ENCODE measurements around the gene FYB2.

Gene FYB2

GRCh38 chr1:56819387-56819899 is at the start of gene FYB2:
Gene FYB2 (minus strand): TSS chr1:56819404. CDS start chr1:56819290, 114 bp downstream.
- DNase-seq (ENCODE audit: low spot score): no peak

DNA sequence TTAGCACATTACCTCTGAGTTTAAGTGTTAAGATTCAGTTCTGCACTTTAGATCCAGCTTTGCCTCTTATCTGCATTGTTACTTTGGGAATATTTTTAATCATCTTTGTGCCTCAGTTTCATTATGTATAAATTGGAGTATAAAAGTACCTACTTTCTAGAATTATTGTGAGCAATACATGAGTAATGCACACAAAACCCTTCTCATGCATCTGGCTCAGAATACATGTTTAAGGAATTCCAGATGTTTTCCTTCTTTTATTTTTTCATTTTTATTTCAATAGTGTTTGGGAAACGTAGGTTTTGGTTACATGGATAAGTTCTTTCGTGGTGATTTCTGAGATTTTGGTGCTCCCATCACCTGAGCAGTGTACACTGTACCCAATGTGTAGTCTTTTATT is 49.6 kb upstream of the FYB2 start:
- no peak for DNase-seq (ENCODE audit: low spot score)

GRCh38 chr1:56867491-56867890 is 48.3 kb upstream of the FYB2 start:
- DNase-seq (ENCODE audit: low spot score): no peak

GRCh38 chr1:56866656-56867055 is 47.5 kb upstream of the FYB2 start:
- DNase-seq (ENCODE audit: low spot score): no peak

GRCh38 chr1:56864430-56864829 is 45.2 kb upstream of the FYB2 start:
- DNase-seq (ENCODE audit: low spot score): no peak

GRCh38 chr1:56863265-56863992 is 44.2 kb upstream of the FYB2 start:
- no peak for DNase-seq (ENCODE audit: low spot score)

- no peak for DNase-seq (ENCODE audit: low spot score)
Measured at GRCh38 chr1:56859287-56859686, 40.1 kb upstream of the FYB2 start.

GRCh38 chr1:56856186-56856585 is 37.0 kb upstream of the FYB2 start:
- no peak for DNase-seq (ENCODE audit: low spot score)

DNA sequence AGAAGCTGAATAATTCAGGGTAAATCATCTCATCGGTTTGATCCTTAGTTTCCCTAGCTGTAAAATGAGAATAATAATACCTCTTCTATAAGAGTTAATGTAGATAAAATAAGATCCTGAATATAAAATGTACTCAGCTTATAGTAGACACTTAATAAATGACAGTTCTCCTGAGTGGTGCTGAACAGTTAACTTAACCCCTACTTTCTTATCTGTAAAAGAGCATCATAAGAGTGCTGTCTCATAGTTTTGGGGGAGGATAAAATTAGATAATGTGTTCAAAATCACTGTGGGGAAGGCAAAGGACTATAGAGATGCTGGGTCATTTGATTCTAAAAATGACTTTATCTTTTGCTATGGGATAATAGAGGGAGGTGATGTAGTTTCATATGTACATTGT is 36.0 kb upstream of the FYB2 start:
- no peak for DNase-seq (ENCODE audit: low spot score)

GRCh38 chr1:56854521-56855099 is 35.4 kb upstream of the FYB2 start, which contains the start of gene C8A:
Gene C8A (plus strand): TSS chr1:56854797. CDS start chr1:56854902, 105 bp downstream.
- no peak for DNase-seq (ENCODE audit: low spot score)

DNA sequence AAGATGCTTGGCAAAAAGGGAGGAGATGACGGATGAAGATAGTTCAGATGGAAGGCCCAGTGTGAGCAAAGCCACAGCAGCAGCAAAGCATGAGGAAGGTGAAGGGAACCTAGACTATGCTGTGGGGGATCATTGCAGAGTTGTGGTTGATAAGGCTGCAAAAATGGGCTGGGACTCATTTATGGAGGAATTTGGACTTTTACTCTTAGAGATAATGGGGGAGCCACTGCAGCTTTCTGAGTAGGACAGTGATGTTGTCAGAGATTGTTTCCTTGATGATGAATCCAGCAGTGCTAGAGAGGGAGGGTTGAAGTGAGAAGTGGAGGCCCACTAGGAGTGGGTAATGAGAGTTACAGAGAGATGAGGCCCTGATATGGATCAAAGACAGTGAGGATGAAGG is 33.3 kb upstream of the FYB2 start:
- no peak for DNase-seq (ENCODE audit: low spot score)

DNA sequence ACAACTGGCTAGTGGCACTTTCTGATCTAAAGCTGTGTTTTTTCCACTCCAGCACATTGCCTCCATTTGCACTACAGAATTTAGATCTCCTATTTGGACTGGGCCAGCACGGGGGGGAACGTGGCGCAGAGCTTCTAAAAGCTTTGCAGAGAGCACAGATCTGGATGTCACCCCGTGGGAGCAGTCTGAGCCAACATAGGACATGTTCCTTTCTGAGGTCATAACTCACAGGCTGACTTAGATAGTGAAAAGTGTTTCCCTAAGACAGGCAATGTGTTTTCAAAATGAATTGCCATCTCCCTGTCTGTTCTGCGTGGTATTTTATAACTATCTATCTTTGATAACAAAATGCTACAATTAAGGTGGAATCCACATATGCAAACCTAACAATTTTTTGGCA is 31.7 kb upstream of the FYB2 start:
- DNase-seq (ENCODE audit: low spot score): no peak

GRCh38 chr1:56850411-56850810 is 31.2 kb upstream of the FYB2 start:
- DNase-seq (ENCODE audit: low spot score): no peak

- no peak for DNase-seq (ENCODE audit: low spot score)
Measured at GRCh38 chr1:56849750-56850149, 30.5 kb upstream of the FYB2 start.

DNA sequence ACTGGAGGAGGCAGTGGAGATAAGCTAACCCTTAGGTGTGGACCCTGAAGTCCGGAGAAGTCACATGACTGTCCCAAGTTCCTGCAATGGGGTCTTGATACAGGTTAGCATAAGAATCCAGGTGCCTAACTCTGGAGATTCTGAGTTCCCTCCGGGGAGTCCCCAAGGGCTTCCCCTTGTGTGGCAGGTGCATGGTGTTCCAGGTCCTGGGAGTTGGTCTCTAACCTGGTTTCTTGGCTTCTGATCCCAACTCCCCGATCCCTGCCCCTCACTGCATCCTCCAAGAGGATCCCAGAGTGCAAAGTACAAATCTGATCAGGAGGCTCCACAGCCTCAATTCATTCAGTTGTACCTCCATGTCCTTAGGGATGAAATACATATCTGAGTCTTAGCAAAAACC is 26.1 kb upstream of the FYB2 start:
- no peak for DNase-seq (ENCODE audit: low spot score)

DNA sequence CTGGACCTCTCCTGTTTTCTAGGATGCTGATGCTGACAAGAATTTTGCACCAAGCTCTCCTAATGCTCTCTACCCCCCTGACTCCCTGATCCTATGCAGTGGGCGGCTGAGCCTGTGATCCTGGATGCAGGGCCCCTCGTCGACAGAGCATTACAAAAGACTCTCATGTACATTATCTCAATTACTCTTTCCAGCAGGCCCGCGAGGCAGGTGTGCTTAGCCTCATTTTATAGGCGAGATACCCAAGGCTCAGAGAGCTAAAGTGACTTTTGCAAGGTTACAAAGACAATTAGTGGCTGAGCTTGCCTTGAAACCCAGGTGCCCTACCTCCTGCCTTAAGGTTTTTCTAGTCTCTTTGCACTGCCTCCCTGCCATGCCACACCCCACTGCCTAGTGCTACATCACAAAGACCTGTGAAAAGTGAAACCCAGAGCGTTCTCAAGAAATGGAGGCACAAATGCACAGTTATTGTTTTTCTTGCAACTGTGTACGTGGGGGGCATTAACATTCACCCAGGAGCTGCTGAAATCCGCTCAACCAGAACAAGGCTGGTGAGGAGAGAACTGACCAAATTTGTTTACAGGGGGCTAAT is 25.4 kb upstream of the FYB2 start:
- no peak for DNase-seq (ENCODE audit: low spot score)

DNA sequence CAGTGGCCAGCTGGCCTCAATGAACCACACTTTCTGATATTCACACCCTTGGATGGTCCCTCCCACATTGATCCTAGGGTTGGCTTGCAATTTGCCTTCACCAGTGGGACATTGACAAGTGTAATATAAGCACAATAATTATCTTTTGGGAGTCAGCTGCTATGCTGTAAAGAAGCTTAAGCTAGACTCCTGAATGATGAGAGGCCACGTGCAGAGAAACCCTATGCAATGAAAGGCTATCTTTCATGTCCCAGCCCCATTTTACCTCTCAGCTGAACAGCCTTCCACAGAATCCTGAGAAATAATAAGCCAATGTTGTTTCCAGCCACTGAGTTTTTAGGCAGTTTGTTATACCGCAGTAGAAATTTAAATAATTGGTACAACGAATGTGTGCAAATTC is 24.3 kb upstream of the FYB2 start:
- no peak for DNase-seq (ENCODE audit: low spot score)

DNA sequence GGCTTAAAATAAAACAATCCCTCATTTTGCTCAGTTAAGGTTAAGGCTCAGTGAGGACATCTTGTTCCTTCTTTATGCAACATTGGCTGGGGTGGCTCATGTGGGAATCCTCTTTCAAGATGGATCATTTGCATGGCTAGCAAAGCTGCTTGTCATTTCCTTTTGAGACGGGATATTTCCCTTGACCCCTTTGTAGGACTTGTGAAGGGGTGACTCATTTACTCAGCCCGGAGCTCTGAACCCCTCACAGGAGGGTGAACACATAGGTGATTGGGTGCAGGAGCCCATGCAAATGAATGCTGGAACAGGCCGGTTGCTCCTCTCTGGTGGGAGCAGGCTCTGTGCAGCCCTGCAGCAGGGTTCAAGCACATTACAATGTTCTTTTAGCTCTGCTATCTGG is 19.6 kb upstream of the FYB2 start:
- no peak for DNase-seq (ENCODE audit: low spot score)

- DNase-seq (ENCODE audit: low spot score): no peak
Measured at GRCh38 chr1:56837244-56837939, 18.2 kb upstream of the FYB2 start.

GRCh38 chr1:56836359-56836758 is 17.2 kb upstream of the FYB2 start:
- no peak for DNase-seq (ENCODE audit: low spot score)

DNA sequence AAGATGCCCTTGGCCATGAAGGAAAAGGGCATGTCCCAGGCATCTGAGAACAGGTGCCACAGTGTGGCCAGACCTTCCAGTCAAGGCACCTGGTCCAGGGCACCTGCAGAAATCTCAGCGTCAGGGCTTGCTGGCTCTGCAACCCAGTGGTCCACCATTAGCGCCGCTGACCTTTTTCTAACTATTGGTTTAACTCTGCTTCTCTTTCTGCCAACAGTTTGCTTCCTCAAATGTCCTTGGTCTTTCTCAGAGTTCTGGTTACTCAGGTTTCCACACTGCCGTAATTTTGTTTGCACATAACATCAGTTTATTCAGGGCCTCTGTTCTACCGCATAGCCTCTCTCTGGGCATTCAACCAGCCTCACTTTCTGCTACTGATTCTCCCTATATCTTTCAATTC is 16.5 kb upstream of the FYB2 start:
- DNase-seq (ENCODE audit: low spot score): no peak

DNA sequence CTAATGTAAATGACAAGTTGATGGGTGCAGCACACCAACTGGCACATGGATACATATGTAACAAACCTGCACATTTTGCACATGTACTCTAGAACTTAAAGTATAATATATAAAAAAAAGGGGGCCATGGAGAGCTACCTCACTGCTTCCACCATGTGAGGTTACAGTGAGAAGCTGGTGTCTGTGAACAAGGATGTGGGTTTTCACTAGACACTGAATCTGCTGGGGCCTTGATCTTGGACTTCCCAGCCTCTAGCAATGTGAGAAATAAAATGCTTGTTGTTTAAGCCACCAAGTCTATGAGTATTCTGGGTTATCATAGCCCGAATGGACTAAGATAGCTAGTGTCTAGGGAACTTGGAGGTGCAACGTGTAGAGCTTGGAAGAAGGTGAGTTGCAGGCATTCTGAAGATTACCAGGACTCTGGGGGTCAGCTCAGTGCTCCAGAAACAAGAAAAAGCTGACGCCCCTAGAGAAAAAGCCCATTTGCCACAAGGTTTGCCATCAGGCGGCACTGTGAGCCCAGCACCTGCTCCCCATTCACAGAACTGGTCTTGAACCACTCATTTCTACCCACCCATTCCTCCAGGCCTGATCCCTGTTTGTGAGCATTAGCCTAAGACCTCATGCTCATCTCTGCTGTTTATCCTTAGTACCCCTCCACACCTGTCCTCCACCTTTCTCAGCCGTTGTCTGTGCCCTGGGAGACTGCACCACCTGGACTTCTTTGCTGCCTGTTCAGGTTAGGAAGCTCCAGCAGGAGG is 15.1 kb upstream of the FYB2 start:
- no peak for DNase-seq (ENCODE audit: low spot score)
